Right renal cortex interstitium (tissue), 3 donors: Measurements from ENCODE around the gene ARMS2. TPM values are rescaled to one million over a fixed set of nuclear protein-coding genes. Genes with fewer than 3 reads are reported as not detected.

Experiments used
- polyA plus RNA-seq, 3 donors: library from polyadenylated mRNA; unstranded; fragments of 120-200 nt; gene quantifications; one replicate each; pipeline ENCODE4 v1.2.1, GENCODE V29; 2013; ENCODE audit not compliant: insufficient read length in 3 of 3

The ARMS2 gene
- polyA plus RNA-seq, 3 donors = 0.19 TPM; not detected in 2

Other genes with a start within 250 kb of the ARMS2 start
- 1 to 10 TPM in 1 of 3 donors, under 1 TPM in 2; 0.36 to 1.6 (median 0.60) TPM for gene BTBD16, start 183.4 kb upstream of the ARMS2 start, polyA plus RNA-seq
- gene PLEKHA1, start 79.9 kb upstream of the ARMS2 start, polyA plus RNA-seq = 100 to 1,000 TPM in 1 of 3 donors, 10 to 100 TPM in 2; 91.8 to 105 (median 94.5) TPM
- gene HTRA1, start 6.9 kb downstream of the ARMS2 start, polyA plus RNA-seq = 100 to 1,000 TPM; 206 to 214 (median 207) TPM
- under 1 TPM in 2 of 3 donors, not detected in 1; 0.04 to 0.08 TPM for gene DMBT1, start 106.1 kb downstream of the ARMS2 start, polyA plus RNA-seq
- not detected for gene C10orf120, start 245.2 kb downstream of the ARMS2 start, polyA plus RNA-seq